Right forelimb (tissue), 1 donor: ENCODE results near the gene CTAGE1.

Experiments
- DNase-seq: peaks from one replicate; pipeline ENCODE4 v3.0.0-alpha.2; 2018

CTAGE1 gene

DNA sequence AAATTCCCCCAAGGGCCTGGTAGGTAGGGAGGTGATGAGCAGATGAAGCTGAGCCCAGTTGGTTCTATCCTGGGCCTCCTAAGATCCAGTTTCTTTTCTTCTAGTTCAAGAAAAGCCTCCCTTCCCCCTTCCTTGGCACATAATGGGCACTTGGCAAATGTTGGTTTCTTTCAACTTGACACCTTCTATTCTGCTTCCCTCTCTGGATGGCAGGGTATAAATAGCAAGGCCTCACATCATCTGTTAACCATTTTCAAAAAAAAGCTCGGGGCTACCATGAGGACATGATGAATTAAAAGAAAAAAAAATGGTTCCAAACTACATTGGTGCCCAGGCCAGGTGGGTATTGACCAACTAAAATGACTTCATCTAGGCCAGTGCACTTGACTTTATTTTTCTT is 29.9 kb downstream of the CTAGE1 start:
- DNase-seq, result no peak

DNA sequence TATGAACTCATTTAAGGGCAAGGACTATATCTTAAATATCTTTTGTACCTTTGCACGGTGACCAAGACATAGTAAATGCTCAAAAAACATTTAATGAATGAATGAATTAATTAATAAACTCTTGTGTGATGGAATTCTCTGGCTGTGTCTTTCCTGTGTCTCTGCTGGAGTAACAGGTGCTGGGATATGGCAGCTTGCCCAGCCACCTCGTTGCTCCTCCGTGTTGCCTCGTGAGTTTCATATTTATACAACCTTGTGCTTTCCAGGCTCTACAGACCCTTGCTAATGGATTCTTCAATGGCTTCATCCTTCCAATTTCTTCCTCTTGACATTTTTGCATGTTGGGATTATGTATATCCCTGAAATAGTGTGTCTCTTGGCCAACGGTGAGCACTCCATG is 30.4 kb downstream of the CTAGE1 start:
- no peak for DNase-seq

DNA sequence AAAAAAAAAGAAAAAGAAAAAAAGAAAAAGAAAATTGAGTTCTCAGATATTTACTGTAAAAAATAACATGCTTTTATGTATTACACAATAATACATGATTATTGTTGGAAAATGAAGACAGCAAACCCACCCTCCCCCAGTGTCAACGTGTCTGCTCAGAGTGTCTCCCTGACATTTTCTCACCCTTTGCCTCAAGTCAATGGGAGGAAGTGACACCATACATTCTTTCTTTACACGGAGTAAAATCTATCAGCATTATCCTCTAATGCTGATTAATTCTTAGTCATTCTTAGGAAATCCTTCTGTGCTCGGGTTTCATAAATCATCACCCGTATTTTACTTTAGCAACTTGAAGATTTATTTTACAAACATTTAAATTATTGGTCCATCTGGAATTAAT is 32.0 kb downstream of the CTAGE1 start:
- DNase-seq, result no peak

DNA sequence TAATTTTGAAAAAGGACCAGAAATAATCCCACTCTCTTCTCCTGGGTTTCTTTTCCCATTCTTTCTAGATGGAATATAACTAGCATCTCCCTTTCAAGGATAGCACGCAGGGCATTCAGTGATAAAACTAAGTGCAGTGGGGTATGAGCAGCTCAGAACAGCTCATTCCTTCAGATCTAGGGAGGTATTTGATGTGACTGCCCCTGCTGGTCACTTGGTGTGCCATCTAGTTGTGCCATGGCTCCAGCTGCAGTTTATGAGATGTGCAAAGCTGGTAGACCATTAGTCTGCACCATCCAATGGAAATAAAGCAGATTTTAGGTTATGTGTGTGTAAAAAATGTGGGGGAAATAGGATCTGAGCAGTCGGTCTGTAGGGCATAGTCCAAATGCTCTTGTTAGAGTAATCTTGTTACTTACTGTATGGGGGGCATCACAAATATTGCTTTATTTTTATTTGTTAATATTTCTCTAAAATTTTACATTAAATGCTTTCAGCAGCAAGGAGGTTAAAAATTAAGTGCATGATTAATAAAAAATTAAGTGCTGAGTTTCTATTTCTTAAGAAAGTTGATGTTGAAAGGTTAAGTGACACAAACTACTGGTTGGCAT is 38.9 kb downstream of the CTAGE1 start:
- no peak for DNase-seq

DNA sequence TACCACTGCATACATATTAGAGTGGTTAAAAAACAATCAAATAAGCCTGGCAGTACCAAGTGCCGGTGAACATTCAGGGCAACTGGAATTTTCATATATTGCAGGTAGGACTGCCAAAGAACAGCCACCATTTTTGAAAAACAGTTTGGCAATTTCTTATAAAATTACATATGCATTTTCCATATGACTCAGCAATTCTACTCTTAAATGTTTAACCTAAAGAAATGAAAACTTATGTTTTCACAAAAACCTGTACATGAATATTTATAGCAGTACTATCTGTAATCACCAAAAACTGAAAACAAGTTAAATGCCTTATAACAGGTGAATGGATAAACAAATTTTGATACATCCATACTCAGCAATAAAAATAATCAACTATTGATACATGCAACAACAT is 39.9 kb downstream of the CTAGE1 start:
- DNase-seq, result no peak

DNA sequence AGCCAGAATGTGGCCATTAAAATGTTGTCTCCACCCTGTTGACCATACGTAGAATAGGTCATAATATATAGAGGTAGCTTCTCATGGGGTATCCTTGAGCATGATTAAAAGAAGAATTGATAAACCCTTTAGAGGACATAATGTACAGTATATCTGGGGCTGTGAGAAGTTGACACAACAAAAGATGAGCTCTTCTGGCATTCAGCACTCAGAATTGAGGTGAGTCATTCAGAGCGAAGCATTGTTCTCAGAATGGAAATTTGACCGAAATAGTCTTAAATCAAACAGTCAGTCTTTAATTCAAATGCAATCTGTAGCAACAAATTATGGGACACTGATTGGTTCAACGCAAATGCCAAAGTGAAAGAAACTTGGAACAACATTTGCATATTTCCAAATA is 47.3 kb downstream of the CTAGE1 start:
- no peak for DNase-seq

DNA sequence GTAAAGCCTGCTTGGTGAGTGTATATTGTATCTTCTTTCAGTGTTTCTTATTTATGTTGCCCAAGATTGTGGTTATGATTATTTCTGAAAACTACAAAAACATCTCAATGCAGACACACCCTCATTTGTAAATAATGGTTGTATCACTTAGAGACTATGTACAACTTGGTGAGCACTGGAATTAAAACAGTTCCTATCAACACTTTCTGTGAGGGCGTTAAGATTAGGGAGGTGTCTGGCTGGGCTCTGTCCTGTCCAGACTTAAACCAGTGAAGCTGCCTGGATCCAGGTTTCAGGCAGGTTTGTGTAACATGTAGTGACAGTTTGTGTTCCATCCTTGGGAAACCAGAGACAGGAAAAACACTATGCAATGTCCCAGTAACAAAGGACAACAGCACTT is 49.7 kb downstream of the CTAGE1 start:
- DNase-seq, result no peak

DNA sequence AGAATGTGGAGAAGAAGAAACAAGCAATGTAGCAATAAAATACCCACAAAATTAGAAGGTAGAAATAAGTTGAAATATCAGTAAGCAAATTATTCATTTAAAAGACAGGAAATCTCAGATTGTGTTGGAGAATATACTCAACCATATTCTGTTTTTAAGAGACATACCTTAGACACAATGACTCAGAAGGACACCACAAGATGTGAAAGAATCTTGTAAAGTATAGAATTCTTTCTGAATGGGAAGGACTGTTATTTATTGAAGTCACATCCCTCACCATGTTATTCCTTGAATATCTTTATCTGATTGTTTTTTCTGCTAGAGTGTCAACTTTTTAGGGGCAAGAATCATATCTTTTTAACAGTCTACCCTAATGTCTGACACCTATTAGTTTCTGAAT is 50.4 kb downstream of the CTAGE1 start:
- no peak for DNase-seq

DNA sequence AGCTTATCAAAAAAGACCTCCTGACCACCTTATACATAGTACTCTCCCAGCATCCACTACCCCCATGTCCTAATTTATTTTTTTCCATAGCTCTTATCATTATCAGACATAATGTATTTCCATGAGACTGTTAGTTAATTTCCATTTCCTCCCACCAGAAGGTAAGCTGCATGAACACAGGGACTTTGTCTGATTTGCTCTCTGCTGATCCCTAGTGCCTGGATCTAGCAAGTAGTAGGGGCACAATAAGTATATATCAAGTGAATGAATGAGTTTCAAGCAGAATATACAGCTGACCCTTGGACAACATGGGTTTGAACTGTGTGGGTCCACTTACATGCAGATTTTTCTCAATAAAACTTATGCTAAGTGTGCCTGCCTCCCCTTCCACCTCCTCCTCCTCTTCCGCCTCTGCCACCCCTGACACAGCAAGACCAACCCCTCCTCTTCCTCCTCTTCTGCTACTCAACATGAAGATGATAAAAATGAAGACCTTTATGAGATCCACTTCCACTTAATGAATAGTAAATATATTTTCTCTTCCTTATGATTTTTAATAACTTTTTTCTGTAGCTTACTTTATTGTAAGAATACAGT is 53.8 kb downstream of the CTAGE1 start:
- DNase-seq, result no peak
